Stimulated activated CD4-positive, alpha-beta T cell treated with anti-CD3 and anti-CD28 coated beads, Interleukin-12 subunit alpha, Interleukin-12 subunit beta, amount 100 ng/mL, for 4 hours (primary cell): ENCODE data around the gene DNAJB2.
"Not testable (repeated sequence)": the region's sequence is repeated elsewhere in the genome, so short reads cannot be mapped to it uniquely, and the experiment has no call there.

ENCODE experiments used
- DNase-seq: peaks from one replicate; pipeline ENCODE4 v3.0.0-alpha.2; 2020

Gene DNAJB2

GRCh38 chr2:219306047-219306446 is 26.9 kb downstream of the DNAJB2 start:
- DNase-seq: no peak

DNA sequence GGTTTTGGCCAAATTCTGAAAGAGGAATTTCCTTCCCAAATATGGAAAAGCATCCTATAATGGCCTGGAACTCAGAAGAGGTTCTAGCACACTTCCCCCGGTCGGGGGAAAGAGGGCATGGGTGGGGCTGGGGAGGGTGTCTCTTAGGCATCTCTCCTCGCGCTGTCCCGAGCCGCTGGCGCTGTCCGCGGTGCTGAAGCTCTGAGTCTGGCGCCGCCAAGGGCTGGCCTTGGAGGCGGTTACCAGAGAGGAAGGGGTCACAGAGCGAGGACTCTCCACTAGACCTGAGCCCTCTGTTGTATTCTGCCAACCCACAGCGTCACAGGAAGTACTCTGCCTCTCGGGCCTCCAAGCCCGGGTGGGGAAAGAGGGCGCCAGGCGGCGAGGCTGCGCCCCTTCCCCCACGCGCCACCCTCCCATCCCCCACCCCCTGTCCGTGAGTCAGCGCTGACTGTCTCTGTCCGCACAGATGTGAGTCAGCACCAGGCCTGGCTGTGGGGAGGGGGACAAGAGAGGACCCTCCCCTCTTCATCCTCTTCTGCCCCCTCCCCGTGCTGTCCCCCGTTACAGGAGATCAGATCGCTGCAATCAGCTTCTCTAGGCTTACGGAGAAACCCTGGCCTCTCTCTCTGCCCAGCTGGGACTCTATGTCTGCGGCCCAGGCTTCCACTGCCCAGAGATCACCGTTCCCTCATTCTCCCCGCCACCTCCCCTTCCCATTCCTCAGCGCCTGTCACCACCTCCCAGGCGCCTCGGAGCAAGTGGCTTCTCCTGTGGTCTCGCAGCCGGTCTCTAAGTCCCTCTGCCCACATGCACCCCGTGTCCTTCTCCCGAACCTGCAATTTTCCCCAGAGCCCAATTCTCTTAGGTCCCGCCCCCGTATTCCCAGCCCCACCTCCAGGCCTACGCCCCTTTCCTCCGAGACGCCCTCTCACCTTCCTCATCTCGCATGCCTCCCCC is 29.3 kb downstream of the DNAJB2 start:
- peak; percentile 67 for DNase-seq

GRCh38 chr2:219309278-219309677 is 30.1 kb downstream of the DNAJB2 start, which contains the start of gene PTPRN:
Gene PTPRN, minus strand, starts transcription at chr2:219309401. Its CDS starts 69 bp downstream, at chr2:219309332.
- DNase-seq: no peak

DNA sequence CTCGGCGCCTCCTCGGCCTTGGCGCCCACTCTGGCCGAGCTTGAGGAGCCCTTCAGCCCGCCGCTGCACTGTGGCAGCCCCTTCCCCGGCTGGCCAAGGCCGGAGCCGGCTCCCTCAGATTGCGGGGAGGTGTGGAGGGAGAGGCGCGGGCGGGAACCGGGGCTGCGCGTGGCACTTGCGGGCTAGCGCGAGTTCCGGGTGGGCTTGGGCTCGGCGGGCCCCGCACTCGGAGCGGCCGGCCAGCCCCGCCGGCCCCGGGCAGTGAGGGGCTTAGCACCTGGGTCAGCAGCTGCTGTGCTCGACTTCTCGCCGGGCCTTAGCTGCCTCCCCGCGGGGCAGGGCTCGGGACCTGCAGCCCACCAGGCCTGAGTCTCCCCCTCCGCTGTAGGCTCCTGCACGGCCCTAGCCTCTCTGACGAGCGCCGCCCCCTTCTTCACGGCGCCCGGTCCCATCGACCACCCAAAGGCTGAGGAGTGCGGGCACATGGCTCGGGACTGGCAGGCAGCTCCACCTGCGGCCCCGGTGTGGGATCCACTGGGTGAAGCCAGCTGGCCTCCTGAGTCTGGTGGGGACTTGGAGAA is 33.6 kb downstream of the DNAJB2 start:
- DNase-seq: not testable (repeated sequence)

- no peak for DNase-seq
These were observed 35.8 kb downstream of the DNAJB2 start for GRCh38 chr2:219314804-219315468.

DNA sequence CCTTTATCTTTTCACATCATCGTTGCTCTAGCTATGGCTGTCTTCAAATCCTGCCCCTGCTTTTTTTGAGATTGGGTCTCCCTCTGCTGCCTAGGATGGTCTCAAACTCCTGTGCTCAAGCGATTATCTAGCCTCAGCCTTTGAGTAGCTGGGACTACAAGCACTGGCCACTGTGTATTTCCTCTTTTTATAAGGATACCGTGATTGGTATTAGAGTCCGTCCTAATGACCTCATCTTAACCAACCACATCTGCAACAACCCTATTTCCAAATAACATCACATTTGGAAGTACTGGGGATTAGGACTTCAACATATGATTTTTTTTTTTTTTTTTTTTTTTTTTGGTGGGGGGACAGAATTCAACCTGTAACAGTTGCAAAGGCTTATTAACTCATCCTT is 44.3 kb downstream of the DNAJB2 start:
- no peak for DNase-seq

DNA sequence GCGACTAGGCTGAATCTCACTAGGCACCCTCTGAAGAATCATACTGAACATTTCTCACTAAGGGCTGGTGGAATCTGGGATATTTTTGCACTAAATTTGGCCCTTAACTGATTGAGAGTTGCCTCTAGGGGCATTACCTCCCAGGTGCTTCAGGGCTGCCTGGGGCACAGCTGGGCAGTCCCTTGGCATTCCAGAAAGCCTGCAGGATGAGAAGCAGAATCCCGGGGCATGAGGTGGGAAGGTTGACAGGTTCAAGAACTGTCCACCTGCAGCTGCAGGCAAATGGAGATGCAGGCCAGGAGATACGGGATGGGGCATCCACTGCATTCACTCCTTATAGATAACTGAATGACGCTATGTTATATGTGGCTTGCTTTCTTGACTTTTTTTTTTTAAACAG is 46.0 kb downstream of the DNAJB2 start:
- DNase-seq: no peak

GRCh38 chr2:219325657-219326315 is 46.6 kb downstream of the DNAJB2 start:
- no peak for DNase-seq

- DNase-seq: no peak
These were observed 48.6 kb downstream of the DNAJB2 start for GRCh38 chr2:219327719-219328118.

GRCh38 chr2:219331560-219332213 is 52.5 kb downstream of the DNAJB2 start:
- DNase-seq: peak; percentile 17

GRCh38 chr2:219332542-219332941 is 53.4 kb downstream of the DNAJB2 start, which contains the start of gene RESP18:
Gene RESP18, minus strand, starts transcription at chr2:219332744.
- no peak for DNase-seq

GRCh38 chr2:219334076-219334475 is 54.9 kb downstream of the DNAJB2 start:
- no peak for DNase-seq

DNA sequence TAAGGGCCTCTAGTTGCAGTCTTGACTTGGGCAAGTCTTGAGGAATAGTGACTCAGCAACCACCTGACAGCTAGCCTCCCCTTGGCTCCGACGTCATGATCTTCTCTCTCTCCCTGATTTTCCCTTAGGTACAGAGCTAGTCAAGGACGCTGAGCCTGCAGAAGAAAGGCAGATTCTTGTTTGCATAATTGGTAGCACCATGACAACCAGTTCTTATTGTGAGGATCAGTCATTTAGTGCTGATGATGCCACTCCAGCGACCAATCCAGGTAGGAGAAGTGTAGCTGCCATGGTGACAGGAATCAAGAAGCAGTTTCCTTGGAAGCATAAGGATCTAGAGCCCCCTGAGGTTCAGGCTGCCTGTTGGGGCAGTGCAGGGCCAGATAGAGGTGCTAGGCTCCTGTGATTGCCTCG is 56.2 kb downstream of the DNAJB2 start:
- no peak for DNase-seq
